GM12892 (cell line): ENCODE data around the gene SLC46A2.

Experiments used
- POLR2A ChIP-seq: IDR thresholded peaks from 2 replicates; pipeline ENCODE4 v1.6.1; 2011; ENCODE audit warnings: low read depth, low read length, control low read depth
- POLR2AphosphoS5 ChIP-seq: IDR thresholded peaks from 2 replicates; pipeline ENCODE4 v1.6.1; 2011; ENCODE audit warnings: low read depth, low read length, control low read depth

DNA sequence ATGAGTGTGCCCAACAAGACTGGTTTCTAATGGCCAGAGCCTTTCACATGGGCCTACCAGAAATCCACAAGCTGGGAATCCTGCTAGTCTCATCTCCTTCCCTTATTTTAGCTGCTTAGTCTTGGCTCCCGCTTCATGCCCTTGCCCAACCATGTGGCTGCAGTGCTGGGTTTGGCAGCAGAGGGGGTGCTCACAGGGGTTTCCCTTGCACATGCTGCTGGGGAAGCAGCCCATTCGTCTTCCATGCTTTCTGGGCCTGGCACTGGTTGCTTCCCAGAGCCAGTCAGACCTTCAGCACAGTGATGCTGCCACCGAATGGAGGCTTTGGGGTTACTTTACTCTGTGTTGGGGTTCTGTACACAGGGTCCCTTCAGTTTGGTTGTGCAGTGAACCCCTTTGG is 26.3 kb downstream of the SLC46A2 start:
- no peak for TF ChIP-seq POLR2AphosphoS5
- TF ChIP-seq POLR2A: no peak
